Measurements from ENCODE around the gene RSPO4. TPM values are rescaled to one million over a fixed set of nuclear protein-coding genes. Genes with fewer than 3 reads are reported as not detected.
A peak's percentile ranks its signal among the peaks of the same experiment; 100 is the strongest.

RSPO4 gene
- polyA plus RNA-seq, 1 donor from 2014 or later: not detected

GRCh38 chr20:1015181-1015580 lies 13.1 kb upstream of the RSPO4 start:
- Mint-ChIP-seq H3K36me3 (no peaks in the 10 kb centered on the region), H3K4me3 (no peak overlapping the region), H3K27ac (no peak overlapping the region), H3K9me3 (no peaks in the 10 kb centered on the region), H3K27me3 (peaks cover 8% of the 10 kb centered on the region), H3K4me1 (peaks cover 0 to 4% (median 0%) of the 10 kb centered on the region in 3 donors)

- Mint-ChIP-seq H3K27me3 (peaks cover 6% of the 10 kb centered on the region), H3K4me3 (no peak overlapping the region), H3K9me3 (no peaks in the 10 kb centered on the region), H3K36me3 (no peaks in the 10 kb centered on the region), H3K4me1 (peaks cover 0 to 4% (median 0%) of the 10 kb centered on the region in 3 donors), H3K27ac (no peak overlapping the region)
Observed at GRCh38 chr20:1014471-1014870, 12.4 kb upstream of the RSPO4 start.

- no peak overlapping the region for H3K4me3 Mint-ChIP-seq
- no peak overlapping the region for H3K27ac Mint-ChIP-seq
- H3K4me1 Mint-ChIP-seq: peaks cover 0 to 4% (median 0%) of the 10 kb centered on the region in 3 donors
- no peaks in the 10 kb centered on the region for H3K36me3 Mint-ChIP-seq
- H3K27me3 Mint-ChIP-seq: peaks cover 8% of the 10 kb centered on the region
- H3K9me3 Mint-ChIP-seq: no peaks in the 10 kb centered on the region
Observed at GRCh38 chr20:1013566-1014340, 11.6 kb upstream of the RSPO4 start.

- H3K9me3 Mint-ChIP-seq: no peaks in the 10 kb centered on the region
- peaks cover 9% of the 10 kb centered on the region for H3K27me3 Mint-ChIP-seq
- H3K4me3 Mint-ChIP-seq: no peak overlapping the region
- H3K27ac Mint-ChIP-seq: no peak overlapping the region
- no peaks in the 10 kb centered on the region for H3K36me3 Mint-ChIP-seq
- H3K4me1 Mint-ChIP-seq: peaks cover 0 to 4% (median 0%) of the 10 kb centered on the region in 3 donors
Observed at GRCh38 chr20:1012359-1013168, 10.5 kb upstream of the RSPO4 start.

- H3K27ac Mint-ChIP-seq: no peak overlapping the region
- H3K36me3 Mint-ChIP-seq: no peaks in the 10 kb centered on the region
Observed at GRCh38 chr20:1010659-1011058, 8.5 kb upstream of the RSPO4 start.

GRCh38 chr20:1005452-1006027 lies 3.4 kb upstream of the RSPO4 start:
- Mint-ChIP-seq H3K4me3 (no peak overlapping the region), H3K27me3 (peaks cover 38% of the 10 kb centered on the region), H3K4me1 (peaks cover 0 to 6% (median 5%) of the 10 kb centered on the region in 3 donors), H3K36me3 (no peaks in the 10 kb centered on the region), H3K9me3 (peaks cover 0 to 3% (median 0%) of the 10 kb centered on the region in 3 donors), H3K27ac (no peak overlapping the region)

More at GRCh38 chr20:1010659-1011058, 8.5 kb upstream of the RSPO4 start:
- H3K4me3 Mint-ChIP-seq: no peak overlapping the region
- no peaks in the 10 kb centered on the region for H3K9me3 Mint-ChIP-seq
- peaks cover 0 to 2% (median 0%) of the 10 kb centered on the region in 3 donors for H3K4me1 Mint-ChIP-seq
- peaks cover 12% of the 10 kb centered on the region for H3K27me3 Mint-ChIP-seq

- Mint-ChIP-seq H3K27me3 (peaks cover 41% of the 10 kb centered on the region), H3K4me1 (peaks cover 0 to 6% (median 5%) of the 10 kb centered on the region in 3 donors), H3K36me3 (no peaks in the 10 kb centered on the region), H3K4me3 (no peak overlapping the region), H3K27ac (no peak overlapping the region), H3K9me3 (peaks cover 0 to 3% (median 0%) of the 10 kb centered on the region in 3 donors)
Observed at GRCh38 chr20:1003920-1004697, 2.0 kb upstream of the RSPO4 start.

GRCh38 chr20:1002682-1003561 lies 811 bp upstream of the RSPO4 start:
- Mint-ChIP-seq H3K27ac (no peak overlapping the region), H3K27me3 (peaks cover 39% of the 10 kb centered on the region), H3K36me3 (no peaks in the 10 kb centered on the region), H3K4me3 (peak overlapping the region in 2 of 4 donors; percentile 10 to 64), H3K4me1 (peaks cover 0 to 6% (median 5%) of the 10 kb centered on the region in 3 donors), H3K9me3 (peaks cover 0 to 3% (median 0%) of the 10 kb centered on the region in 3 donors)

- Mint-ChIP-seq H3K4me1 (peaks cover 0 to 6% (median 5%) of the 10 kb centered on the region in 3 donors), H3K36me3 (no peaks in the 10 kb centered on the region), H3K27me3 (peaks cover 35% of the 10 kb centered on the region), H3K9me3 (peaks cover 0 to 3% (median 0%) of the 10 kb centered on the region in 3 donors), H3K27ac (no peak overlapping the region), H3K4me3 (no peak overlapping the region)
Observed at GRCh38 chr20:1001116-1001515, 995 bp downstream of the RSPO4 start.

GRCh38 chr20:998231-998830 lies 3.8 kb downstream of the RSPO4 start:
- Mint-ChIP-seq H3K9me3 (peaks cover 0 to 3% (median 0%) of the 10 kb centered on the region in 3 donors), H3K4me3 (no peak overlapping the region), H3K4me1 (peaks cover 0 to 6% (median 4%) of the 10 kb centered on the region in 3 donors), H3K27ac (no peak overlapping the region), H3K36me3 (no peaks in the 10 kb centered on the region), H3K27me3 (peaks cover 25% of the 10 kb centered on the region)

GRCh38 chr20:997486-997885 lies 4.6 kb downstream of the RSPO4 start:
- peak overlapping the region in 1 of 3 donors; percentile 65 for H3K27ac Mint-ChIP-seq
- H3K4me1 Mint-ChIP-seq: peaks cover 0 to under 1% (median under 1%) of the 10 kb centered on the region in 3 donors
- no peaks in the 10 kb centered on the region for H3K36me3 Mint-ChIP-seq
- H3K4me3 Mint-ChIP-seq: no peak overlapping the region
- H3K27me3 Mint-ChIP-seq: peaks cover 19% of the 10 kb centered on the region
- no peaks in the 10 kb centered on the region for H3K9me3 Mint-ChIP-seq

GRCh38 chr20:997016-997415 lies 5.1 kb downstream of the RSPO4 start:
- Mint-ChIP-seq H3K4me1 (no peaks in the 10 kb centered on the region), H3K4me3 (no peak overlapping the region), H3K27ac (no peak overlapping the region), H3K36me3 (no peaks in the 10 kb centered on the region), H3K9me3 (no peaks in the 10 kb centered on the region), H3K27me3 (peaks cover 18% of the 10 kb centered on the region)

GRCh38 chr20:995170-995569 lies 6.9 kb downstream of the RSPO4 start:
- H3K9me3 Mint-ChIP-seq: peaks cover 0 to 2% (median 0%) of the 10 kb centered on the region in 3 donors
- no peak overlapping the region for H3K27ac Mint-ChIP-seq
- H3K27me3 Mint-ChIP-seq: peaks cover 12% of the 10 kb centered on the region
- no peaks in the 10 kb centered on the region for H3K36me3 Mint-ChIP-seq
- no peaks in the 10 kb centered on the region for H3K4me1 Mint-ChIP-seq
- no peak overlapping the region for H3K4me3 Mint-ChIP-seq
